Transverse colon (tissue), 4 donors: ENCODE results near the gene PLA2G10. TPM values are rescaled to one million over a fixed set of nuclear protein-coding genes. Genes with fewer than 3 reads are reported as not detected.
"Not testable (repeated sequence)": the region's sequence is repeated elsewhere in the genome, so short reads cannot be mapped to it uniquely, and the experiment has no call there.

ENCODE experiments used
- DNase-seq: peaks from one replicate; pipeline ENCODE4 v3.0.0-alpha.2; 2019
- H3K27ac ChIP-seq, 4 donors: fragments of 200-600 bp; sonication (generic); 2 replicates each; pipeline ENCODE4 v1.5.1; 2016 to 2018; ENCODE audit warnings: inconsistent platforms in 4 of 4
- H3K27me3 ChIP-seq: fragments of 200-600 bp; sonication (generic); 2 replicates; pipeline ENCODE4 v1.5.1; 2017; ENCODE audit warnings: inconsistent platforms
- H3K36me3 ChIP-seq, 4 donors: fragments of 200-600 bp; sonication (generic); 2 replicates each; pipeline ENCODE4 v1.5.1; 2017 to 2019; ENCODE audit warnings: inconsistent platforms in 4 of 4
- H3K4me1 ChIP-seq, 4 donors: fragments of 200-600 bp; sonication (generic); 2 replicates each; pipeline ENCODE4 v1.5.1; 2017 to 2020; ENCODE audit warnings: inconsistent platforms in 4 of 4
- H3K4me3 ChIP-seq, 4 donors: fragments of 200-600 bp; sonication (generic); 1 replicate in 1 of 4; 2 replicates in 3 of 4; pipeline versions ENCODE4 v1.5.1 to v1.6.1; 2017 to 2019; ENCODE audit warnings: inconsistent platforms in 4 of 4
- H3K9me3 ChIP-seq, 2 donors: fragments of 200-600 bp; sonication (generic); 2 replicates each; pipeline ENCODE4 v1.5.1; 2017 to 2019; ENCODE audit warnings: inconsistent platforms in 2 of 2
- CTCF ChIP-seq, 5 experiments: fragments of 200-600 bp in 3 of 5; fragments of 450-650 bp in 2 of 5; sonication (generic) in 3 of 5; IDR thresholded peaks; 1 replicate in 2 of 5; 2 replicates in 3 of 5; pipeline ENCODE4 v1.5.1; 2016 to 2017; ENCODE audit warnings: antibody characterized with exemption in 5 of 5, inconsistent platforms in 3 of 5, mild to moderate bottlenecking in 2 of 5, moderate library complexity in 1 of 5
- EP300 ChIP-seq: sonication (generic); formaldehyde crosslinking; IDR thresholded peaks from one replicate; pipeline ENCODE4 v1.6.1; 2017; ENCODE audit warnings: antibody characterized with exemption, low read depth
- POLR2A ChIP-seq: fragments of 450-650 bp; IDR thresholded peaks from one replicate; pipeline ENCODE4 v1.6.1; 2016; ENCODE audit warnings: antibody characterized with exemption, mild to moderate bottlenecking, moderate library complexity
- POLR2AphosphoS5 ChIP-seq, 3 donors: sonication (generic); formaldehyde crosslinking; IDR thresholded peaks; one replicate each; pipeline ENCODE4 v1.6.1; 2016; ENCODE audit warnings: antibody characterized with exemption in 3 of 3
- WGBS, 2 donors: methylation state at CpG; one replicate each; pipeline ENCODE4 v1.1.5; 2018; ENCODE audit warnings: low coverage in 1 of 2; 5-methylcytosine and 5-hydroxymethylcytosine counted together
- in situ Hi-C, 4 donors: fragments of 200-750 bp; cut with MboI; loops; one replicate each; pipeline versions ENCODE4 v1.15.0 to v1.15.1; 2017; ENCODE audit warnings: low sequenced_read_pairs in 3 of 4, low pct_ligation_motif_present in 1 of 4, low pct_unique_long_range_greater_than_20kb in 1 of 4
- intact Hi-C: fragments of 100-400 bp; cut with DNase I; formaldehyde crosslinking; loops from one replicate; pipeline ENCODE4 v1.15.1; 2023; ENCODE audit warnings: low total_unique reads
- total RNA-seq, 4 donors: library from RNA; depleted of rRNA; stranded (reverse); fragments of >200 nt; gene quantifications; one replicate each; pipeline ENCODE4 v1.1.0, GENCODE V29; 2016

PLA2G10 gene
- total RNA-seq, 4 donors from 2014 or later, result 4.0 to 43.8 (median 24.0) TPM

GRCh38 chr16:14649816-14650215, 44.3 kb downstream of the PLA2G10 start:
- Histone ChIP-seq H3K27ac (no peak overlapping the region), H3K4me3 (no peak overlapping the region), H3K9me3 (no peaks in the 10 kb centered on the region), H3K36me3 (peaks cover 0 to 66% (median 30%) of the 10 kb centered on the region in 4 donors), H3K4me1 (no peaks in the 10 kb centered on the region), H3K27me3 (no peaks in the 10 kb centered on the region)
- TF ChIP-seq CTCF (IDR thresholded peaks at IDR 0.05) (no peak), POLR2A (no peak), EP300 (no peak), POLR2AphosphoS5 (IDR thresholded peaks at IDR 0.05) (no peak)
- in situ Hi-C loops (no loop called here), intact Hi-C loops (no loop called here)
- DNase-seq, result no peak
- WGBS, 2 donors, result 97% methylated on average over 10 of the region's 10 CpGs; no CpG with 5 or more reads in 1 of the 2 donors

GRCh38 chr16:14641926-14642325, 52.2 kb downstream of the PLA2G10 start:
- peaks cover 4 to 30% (median 15%) of the 10 kb centered on the region in 4 donors for H3K4me1 ChIP-seq
- no peaks in the 10 kb centered on the region for H3K27me3 ChIP-seq
- TF ChIP-seq EP300 (no peak), POLR2A (no peak), CTCF (IDR thresholded peaks at IDR 0.05) (no peak)
- WGBS, 2 donors, result 87 to 95% methylated on average over 2 to 7 of the region's 7 CpGs
- no peaks in the 10 kb centered on the region for H3K9me3 ChIP-seq
- peaks cover 0 to 36% (median 15%) of the 10 kb centered on the region in 4 donors for H3K36me3 ChIP-seq
- H3K4me3 ChIP-seq, result no peak overlapping the region
- in situ Hi-C loops, result no loop called here
- H3K27ac ChIP-seq, result peak overlapping the region in 2 of 4 donors; percentile 74 to 80
- intact Hi-C loops, result no loop called here
- no peak for DNase-seq

- no peak for TF ChIP-seq EP300
- TF ChIP-seq POLR2AphosphoS5 (IDR thresholded peaks at IDR 0.05), result no peak
- TF ChIP-seq CTCF (IDR thresholded peaks at IDR 0.05), result no peak
- no peak for TF ChIP-seq POLR2A
- no peaks in the 10 kb centered on the region for H3K27me3 ChIP-seq
- in situ Hi-C loops, result no loop called here
- H3K9me3 ChIP-seq, result no peaks in the 10 kb centered on the region
- peaks cover 0 to 29% (median 11%) of the 10 kb centered on the region in 4 donors for H3K36me3 ChIP-seq
- intact Hi-C loops, result no loop called here
- WGBS, 2 donors, result 83 to 92% methylated on average over 5 to 8 of the region's 8 CpGs
- H3K27ac ChIP-seq, result peak overlapping the region; percentile 72 to 80 (median 75)
- no peak overlapping the region for H3K4me3 ChIP-seq
- peaks cover 4 to 37% (median 20%) of the 10 kb centered on the region in 4 donors for H3K4me1 ChIP-seq
- DNase-seq, result no peak
Measured at GRCh38 chr16:14641206-14641605, 52.9 kb downstream of the PLA2G10 start.

- Histone ChIP-seq H3K4me3 (no peak overlapping the region), H3K27me3 (no peaks in the 10 kb centered on the region), H3K4me1 (peaks cover 5 to 43% (median 27%) of the 10 kb centered on the region in 4 donors), H3K9me3 (no peaks in the 10 kb centered on the region), H3K36me3 (peaks cover 0 to 25% (median 8%) of the 10 kb centered on the region in 4 donors), H3K27ac (peak overlapping the region; percentile 72 to 80 (median 76))
- intact Hi-C loops, result no loop called here
- TF ChIP-seq EP300 (no peak), CTCF (IDR thresholded peaks at IDR 0.05) (peak in 2 of 5 experiments; percentile 43 to 54), POLR2A (peak; percentile 60), POLR2AphosphoS5 (IDR thresholded peaks at IDR 0.05) (peak; percentile 42 to 82 (median 80))
- DNase-seq, result peak; percentile 76
- in situ Hi-C loops, result no loop called here
- 58 to 63% methylated on average over 10 of the region's 10 CpGs for WGBS, 2 donors
Measured at GRCh38 chr16:14640538-14640937, 53.6 kb downstream of the PLA2G10 start.

GRCh38 chr16:14636951-14637240, 57.2 kb downstream of the PLA2G10 start:
- Histone ChIP-seq H3K4me1 (peaks cover 19 to 68% (median 51%) of the 10 kb centered on the region in 4 donors), H3K27ac (peak overlapping the region in 3 of 4 donors; percentile 62 to 97 (median 97)), H3K36me3 (peaks cover 0 to 11% (median 1%) of the 10 kb centered on the region in 4 donors)
- intact Hi-C loops, H3K27me3 ChIP-seq, H3K9me3 ChIP-seq, in situ Hi-C loops, H3K4me3 ChIP-seq, DNase-seq: not testable (repeated sequence)
- 36 to 60% methylated on average over 1 of the region's 1 CpG for WGBS, 2 donors
